MV-4-11 (cell line): ENCODE results near the gene PCSK2.

Source experiments
- DNase-seq: peaks from one replicate; lab custom pipeline; 2025; lab: John Stamatoyannopoulos, UW

The PCSK2 gene

GRCh38 chr20:17505636-17506517 lies 279.0 kb downstream of the PCSK2 start:
- no peak for DNase-seq

DNA sequence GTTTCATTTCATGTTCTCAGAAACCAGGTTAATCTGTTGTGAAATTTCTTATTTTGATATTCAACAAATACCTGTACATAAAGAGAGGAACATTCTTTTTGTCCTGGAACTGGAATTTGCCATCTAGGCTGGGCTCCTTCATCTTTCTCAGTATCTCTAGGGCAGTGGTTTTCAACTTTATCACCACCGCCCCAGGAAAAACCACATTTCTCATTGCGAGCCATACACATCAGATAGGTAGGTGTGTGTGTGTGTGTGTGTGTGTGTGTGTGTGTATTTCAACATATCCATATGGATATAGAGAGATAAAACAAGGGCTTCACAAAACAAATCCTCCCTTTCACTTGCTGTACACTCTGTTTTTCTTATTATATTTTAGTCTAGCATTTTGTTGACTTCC lies 280.2 kb downstream of the PCSK2 start:
- DNase-seq: no peak

DNA sequence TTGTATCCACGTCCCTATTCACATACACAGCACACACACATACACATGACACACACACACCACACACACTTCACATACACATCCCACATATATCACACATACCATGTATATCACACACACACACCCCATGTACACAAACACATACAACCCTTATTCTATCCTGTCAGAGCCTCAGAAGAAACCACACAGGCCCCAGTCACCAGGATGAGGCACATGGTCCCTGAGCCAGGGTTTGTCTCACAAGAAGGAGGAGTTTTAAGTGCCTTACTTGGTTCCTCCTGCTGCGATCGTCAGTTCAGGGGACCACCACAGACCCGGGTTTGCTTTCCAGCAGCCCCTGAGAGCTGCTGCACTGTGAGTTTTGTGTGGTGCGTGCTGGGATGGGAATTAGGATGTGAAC lies 280.7 kb downstream of the PCSK2 start:
- no peak for DNase-seq

DNA sequence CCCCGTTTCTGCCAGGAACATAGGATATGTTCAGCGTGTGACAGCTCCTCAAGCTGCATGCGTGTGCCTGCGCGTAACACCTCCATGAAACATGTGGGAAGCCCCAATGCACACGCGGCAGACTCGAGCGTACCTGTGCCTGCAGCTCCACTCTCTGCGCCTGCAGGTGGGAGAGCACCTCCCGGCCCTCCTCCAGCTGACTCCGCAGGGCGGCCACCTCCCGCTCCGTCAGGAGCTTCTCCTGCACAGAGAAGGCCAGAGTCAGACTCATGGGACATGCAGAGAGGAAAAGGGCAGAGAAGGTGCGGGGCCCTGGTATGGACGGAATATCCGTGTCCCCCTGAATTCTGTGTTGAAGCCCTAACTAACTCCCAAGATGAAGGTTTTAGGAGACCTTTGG lies 281.9 kb downstream of the PCSK2 start:
- DNase-seq: no peak

DNA sequence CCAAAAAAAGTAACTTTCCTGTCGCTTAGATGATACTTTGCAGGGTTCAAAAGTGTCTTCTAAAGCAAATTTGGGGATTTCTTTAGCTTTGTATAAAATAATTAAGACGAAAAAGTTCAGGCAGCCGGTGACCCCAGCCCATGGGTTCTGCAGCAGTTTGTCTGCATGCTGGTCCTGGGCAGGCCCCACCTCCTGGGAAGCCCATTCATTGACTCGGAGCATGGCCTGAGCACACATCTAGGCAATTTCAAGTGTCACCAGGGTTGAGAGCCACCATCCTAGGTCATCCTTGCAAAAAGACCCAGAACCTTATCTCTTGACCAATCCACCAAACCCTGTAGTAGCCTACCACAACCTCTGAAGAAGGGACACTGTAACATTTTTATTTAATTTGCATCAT lies 283.7 kb downstream of the PCSK2 start:
- DNase-seq: no peak

DNA sequence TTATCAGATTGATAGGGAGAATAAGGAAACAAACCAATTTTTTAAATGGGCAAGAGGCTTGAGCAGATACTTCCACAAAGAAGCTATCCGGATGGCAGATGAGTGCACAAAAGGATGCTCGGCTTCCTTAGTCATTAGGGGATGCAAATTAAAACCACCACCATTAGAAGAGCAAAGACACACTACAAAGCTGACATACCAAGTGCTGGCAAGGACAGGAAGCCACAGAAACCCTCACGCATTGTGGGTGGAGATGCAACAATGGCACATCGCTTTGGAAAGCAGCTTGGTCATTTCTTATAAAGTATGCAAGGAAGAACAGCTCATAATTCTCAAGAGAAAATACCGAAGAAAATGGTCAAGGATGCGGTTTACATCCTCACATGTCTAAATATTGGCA lies 284.6 kb downstream of the PCSK2 start:
- DNase-seq: peak; percentile 35

GRCh38 chr20:17513939-17514338 lies 287.1 kb downstream of the PCSK2 start:
- no peak for DNase-seq

DNA sequence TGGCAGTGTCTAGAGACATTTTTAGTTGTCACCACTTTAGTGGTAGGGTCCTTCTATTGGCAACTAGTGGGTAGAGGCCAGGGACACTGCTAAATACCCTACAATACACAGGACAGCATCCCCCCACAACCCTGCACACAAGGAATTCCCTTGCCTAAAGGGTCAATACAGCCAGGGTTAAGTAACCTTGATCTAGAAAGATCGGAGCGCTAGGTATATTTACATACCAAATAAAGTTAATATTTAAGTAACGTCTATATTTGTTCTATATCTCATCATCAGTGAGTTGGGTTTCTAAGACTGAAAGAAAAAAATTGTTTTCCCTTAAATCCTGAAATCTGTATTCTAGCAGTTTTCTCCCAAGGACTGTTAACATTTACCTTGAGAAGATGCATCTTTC lies 288.2 kb downstream of the PCSK2 start:
- DNase-seq: no peak

- DNase-seq: peak; percentile 84
These were observed 291.7 kb downstream of the PCSK2 start for GRCh38 chr20:17518339-17519052.

DNA sequence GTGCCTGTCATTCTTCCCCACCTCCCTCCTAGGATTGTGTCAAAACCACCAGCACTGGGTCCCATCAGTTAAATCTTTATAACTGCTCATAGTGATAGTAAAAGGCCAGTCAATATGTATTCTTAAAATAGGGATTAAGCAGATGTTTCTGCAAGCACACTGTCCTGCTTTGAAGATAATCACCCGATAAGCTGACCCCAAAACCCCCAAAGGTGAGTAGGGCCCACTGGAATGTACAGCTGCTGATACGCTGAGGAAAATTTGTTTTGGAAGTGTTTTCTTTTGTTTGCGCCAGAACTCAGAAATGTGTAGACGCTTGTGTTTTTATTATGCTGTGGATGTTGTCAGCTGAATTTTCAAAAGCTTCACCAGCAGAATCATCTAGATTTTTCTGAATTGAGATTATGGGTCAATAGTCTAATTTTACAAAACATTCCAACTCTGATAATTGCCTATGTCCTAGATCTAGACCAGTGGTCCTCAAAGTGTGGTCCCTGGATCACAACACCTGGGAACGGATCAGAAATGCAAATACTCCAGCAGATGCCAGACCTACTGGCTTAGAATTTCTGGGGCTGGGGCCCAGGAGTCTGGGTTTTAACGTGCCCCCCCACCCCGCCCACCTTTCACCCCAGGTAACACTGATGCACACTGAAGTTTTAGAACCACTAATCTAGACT lies 292.9 kb downstream of the PCSK2 start:
- no peak for DNase-seq

- no peak for DNase-seq
These were observed 293.7 kb downstream of the PCSK2 start for GRCh38 chr20:17520583-17520982.

GRCh38 chr20:17522528-17522927 lies 295.7 kb downstream of the PCSK2 start:
- no peak for DNase-seq

DNA sequence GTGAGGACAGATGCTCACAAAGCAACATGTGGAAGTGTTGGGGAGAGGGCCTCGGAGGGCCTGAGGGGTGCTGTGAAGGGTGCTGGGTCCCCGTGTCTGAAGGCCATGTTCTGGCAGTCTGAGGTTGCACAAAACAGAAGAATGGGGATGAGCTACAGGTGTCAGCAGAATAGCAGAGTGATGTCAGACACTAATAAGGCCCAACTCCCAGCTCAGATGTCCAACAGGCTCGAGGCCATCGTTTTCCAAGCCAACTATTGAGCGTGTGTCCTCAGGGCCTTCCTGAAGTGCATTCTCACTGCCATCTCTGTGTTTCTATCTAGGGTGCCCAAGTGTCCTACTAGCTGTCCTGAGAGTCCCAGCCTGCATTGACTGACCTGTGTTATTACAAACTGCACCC lies 296.5 kb downstream of the PCSK2 start:
- no peak for DNase-seq

GRCh38 chr20:17524560-17524959 lies 297.7 kb downstream of the PCSK2 start:
- DNase-seq: no peak

DNA sequence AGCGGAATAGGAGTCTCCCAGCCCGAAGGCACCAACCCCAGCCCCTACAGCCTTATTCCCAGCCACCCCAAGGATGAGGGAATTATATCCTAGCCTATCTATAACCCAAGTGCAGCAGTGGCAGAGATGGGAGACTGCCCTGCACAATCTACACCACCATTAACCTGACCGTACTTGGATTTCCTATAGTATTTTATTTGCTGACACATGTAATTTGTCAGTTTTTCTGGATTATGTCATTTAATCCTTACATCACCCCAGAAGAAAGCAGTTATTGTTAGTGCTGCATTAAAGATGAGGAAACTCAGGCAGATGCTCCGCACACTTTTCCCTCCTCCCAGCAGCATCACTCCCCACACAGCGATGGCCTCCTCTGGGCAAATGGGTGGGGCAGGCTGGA lies 298.3 kb downstream of the PCSK2 start:
- no peak for DNase-seq

- DNase-seq: no peak
These were observed 298.8 kb downstream of the PCSK2 start for GRCh38 chr20:17525650-17526049.

GRCh38 chr20:17529586-17529985 lies 302.7 kb downstream of the PCSK2 start:
- no peak for DNase-seq

DNA sequence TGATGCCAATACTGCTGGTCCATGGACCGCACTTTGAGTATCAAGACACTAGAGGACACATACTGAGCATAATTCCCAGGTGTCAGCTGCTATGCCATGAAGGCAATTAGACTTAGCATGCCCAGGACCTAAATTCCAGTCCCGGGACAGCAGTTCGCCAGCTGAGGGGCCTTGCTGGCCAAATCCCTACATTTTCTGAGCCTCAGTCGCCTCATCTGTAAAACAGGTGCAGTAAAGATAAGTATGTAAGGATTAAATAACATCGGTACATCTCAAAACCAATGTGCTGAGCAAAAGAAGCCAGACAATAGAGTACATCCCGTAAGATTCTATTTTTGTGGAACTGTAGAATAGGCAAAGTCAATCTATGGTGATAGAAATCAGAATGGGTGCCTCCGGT lies 303.3 kb downstream of the PCSK2 start:
- no peak for DNase-seq

- DNase-seq: peak; percentile 53
These were observed 304.1 kb downstream of the PCSK2 start, which contains the start of gene BFSP1 for GRCh38 chr20:17530716-17531664. BFSP1 (minus strand) TSS chr20:17531379; CDS start chr20:17531329, 50 bp downstream.

GRCh38 chr20:17531665-17532025 lies 304.8 kb downstream of the PCSK2 start:
- no peak for DNase-seq

DNA sequence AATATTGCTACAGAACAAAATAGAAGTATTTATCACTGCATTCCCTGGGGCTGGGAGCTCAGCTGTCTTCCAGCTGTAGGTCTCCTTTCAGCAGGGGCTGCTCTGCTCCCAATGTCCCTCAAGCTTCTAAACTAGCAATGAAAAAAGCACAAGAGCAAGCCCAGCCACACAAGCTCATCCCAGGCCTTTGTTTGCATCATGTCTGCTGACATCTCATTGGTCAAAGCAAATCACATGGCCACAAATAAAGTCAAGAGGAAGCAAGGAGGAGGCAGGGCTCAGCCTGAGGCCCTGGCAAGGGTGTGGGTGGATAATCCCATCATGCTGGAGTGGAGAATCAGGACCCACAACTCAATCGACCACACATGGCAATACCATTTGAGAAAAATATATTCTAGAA lies 306.6 kb downstream of the PCSK2 start:
- peak; percentile 88 for DNase-seq

DNA sequence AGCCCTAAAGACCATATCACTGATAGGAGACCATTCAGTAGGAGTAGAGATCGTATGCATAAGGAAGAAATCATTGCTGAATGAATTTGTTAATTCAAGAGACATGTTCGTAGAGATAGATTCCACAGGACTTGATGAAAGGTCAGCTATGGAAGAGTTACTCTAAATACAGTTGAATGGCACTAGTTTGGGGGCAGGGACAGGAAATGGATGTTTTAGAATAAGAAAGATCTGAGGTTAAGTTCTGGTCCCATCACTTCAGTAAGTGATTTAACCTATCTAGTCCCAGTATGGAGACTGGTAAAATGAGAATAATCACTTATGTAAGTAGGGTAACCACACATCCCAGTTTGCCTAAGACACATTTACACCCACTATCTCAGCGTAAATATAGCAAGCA lies 307.2 kb downstream of the PCSK2 start:
- no peak for DNase-seq
